ENCODE results near the gene DAGLB.
"Not testable (repeated sequence)": the region's sequence is repeated elsewhere in the genome, so short reads cannot be mapped to it uniquely, and the experiment has no call there.

Gene DAGLB

DNA sequence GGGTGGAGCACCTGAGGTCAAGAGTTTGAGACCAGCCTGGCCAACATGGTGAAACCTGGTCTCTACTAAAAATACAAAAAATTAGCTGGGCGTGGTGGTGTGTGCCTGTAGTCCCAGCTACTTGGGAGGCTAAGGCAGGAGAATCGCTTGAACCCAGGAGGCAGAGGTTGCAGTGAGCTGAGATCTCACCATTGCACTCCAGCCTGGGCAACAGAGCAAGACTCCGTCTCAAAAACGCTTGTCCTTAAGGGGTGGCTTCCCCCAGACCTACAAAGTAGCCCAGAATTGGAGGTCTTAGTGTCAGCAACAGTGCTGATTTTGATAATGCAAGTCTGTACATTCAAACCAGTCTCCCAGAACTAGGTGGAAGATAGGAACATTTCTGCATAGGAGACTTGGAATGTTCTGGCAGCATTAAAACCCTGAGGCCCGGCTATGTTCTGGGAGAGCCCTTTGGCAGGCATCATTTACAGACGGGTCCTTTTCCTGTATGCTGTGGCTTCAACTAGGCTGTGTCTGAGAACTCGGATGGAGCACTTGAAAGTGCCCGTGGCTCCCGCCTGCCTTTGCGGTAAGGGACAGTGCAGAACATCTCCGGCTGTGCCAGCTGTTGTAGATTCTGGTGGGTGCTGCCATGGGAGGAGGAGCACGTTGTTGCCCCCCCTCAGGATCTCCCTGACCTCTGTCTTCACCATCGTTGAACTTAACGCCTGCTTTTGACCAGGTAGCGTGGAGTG is 49.8 kb downstream of the DAGLB start:
- DNase-seq (ENCODE audit: low spot score), result not testable (repeated sequence)

DNA sequence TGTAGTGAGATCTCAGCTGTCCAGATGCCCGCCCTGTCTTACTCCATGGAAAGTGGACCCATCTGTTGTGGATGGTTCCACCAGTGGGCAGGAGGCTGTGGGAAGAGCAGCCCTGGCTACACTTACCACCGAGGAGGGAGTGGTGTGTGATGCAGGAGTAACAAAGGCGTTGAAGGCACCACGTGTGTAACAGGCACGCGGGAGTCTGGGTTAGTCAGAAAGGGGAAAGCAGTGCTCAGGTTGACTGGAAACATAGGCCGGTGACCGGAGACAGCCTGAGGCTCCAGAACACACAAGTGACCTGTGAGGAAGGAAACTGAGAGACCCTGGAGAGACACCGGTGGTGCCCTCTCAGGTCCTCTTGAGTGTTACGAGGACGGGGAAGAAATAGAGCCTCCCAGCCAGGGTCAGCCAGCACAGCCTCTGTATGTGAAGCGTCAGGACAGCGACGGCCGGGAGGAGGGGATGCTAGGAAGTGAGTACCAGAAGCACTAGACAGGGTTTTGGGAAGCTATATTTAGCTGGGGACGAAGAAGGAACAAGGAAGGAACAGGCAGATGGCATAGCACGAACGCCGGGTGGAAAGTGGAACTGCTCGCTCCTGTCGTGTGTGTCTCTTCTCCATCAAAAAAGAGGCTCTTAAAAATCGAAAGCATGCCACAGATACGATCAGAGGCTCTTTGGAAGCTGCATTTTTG is 51.7 kb downstream of the DAGLB start:
- DNase-seq (ENCODE audit: low spot score), result no peak

DNA sequence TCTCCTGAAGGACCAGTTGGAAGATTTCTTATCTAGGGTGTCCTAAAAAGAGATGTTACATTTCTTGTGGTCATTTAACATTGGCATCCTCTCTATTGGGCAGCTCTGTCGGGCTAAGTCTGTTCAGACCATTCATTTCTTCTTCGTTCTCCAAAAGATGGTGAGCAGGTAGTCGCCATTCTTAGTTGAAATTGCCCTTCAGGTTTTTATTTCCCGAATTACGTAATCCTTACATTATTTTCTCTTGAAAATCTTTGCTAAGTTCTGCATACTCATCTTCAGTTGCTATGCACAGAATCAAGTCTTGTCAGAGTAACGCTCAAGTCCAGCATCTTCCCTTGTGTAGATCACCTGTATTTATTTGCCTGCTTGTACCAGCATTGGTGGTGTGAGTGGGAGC is 53.6 kb downstream of the DAGLB start:
- no peak for DNase-seq (ENCODE audit: low spot score)

DNA sequence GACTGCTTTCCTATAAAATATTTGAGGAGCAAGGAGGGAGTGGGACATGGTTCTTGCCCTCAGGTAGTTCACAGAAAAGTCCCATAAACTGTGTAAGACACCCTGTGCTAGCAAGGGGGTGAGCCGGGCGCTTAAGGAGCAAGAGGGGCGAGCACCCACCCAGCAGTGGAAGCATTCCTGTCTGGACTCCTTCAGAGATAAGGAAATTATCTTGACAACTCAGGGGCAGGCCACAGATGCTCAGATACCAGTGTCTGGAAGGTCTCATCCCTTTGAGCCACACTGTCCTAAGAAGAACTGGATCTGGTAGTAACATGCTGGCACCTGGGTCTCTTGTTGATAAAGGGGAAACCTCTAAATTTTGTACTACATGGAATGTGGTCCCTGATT is 54.1 kb downstream of the DAGLB start:
- no peak for DNase-seq (ENCODE audit: low spot score)

DNA sequence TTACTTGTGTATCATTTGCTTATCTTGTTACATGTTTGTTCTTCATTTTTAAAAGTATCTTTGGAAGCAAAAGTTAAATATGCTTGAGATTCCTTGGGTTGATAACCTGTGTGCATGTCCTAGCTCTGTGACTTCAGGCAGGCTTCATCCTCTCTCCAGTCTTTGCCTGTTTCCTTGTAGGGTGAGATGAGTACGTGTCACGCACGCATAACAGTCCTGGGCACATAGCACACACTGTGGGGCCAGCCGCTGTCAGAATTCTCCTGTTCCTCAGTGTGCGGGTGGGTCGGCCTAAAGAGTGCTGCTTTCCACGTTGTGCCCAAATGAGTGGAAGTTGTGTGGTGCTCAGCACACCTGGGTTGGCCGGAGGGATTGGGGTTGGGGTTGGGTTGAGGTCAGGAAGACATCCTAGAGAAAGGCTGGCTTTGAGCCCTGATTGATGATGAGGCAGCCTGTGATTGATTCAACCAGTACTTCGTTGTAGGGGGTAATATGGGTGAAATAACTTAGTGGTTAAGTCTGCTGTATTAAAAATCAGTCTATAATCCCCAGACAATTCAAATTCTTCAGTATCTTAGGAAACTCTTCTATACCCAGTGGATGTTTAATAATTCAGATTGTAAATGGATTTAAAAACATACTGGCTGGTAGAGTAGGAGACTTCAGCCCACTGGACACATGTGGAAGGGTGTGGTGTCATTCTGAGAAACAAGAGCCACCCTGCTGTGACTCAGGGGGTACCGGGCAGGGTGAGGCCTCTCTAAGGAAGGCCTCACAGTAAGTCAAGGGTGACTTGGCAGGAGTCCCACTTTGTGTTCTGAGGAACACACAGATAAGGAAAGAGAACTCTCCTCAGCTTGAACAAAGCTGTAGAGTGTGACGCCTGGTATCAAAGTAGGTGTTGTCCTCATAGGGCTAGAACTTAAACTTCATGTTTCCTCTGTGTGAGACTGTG is 54.8 kb downstream of the DAGLB start:
- peak; percentile 64 for DNase-seq (ENCODE audit: low spot score)

DNA sequence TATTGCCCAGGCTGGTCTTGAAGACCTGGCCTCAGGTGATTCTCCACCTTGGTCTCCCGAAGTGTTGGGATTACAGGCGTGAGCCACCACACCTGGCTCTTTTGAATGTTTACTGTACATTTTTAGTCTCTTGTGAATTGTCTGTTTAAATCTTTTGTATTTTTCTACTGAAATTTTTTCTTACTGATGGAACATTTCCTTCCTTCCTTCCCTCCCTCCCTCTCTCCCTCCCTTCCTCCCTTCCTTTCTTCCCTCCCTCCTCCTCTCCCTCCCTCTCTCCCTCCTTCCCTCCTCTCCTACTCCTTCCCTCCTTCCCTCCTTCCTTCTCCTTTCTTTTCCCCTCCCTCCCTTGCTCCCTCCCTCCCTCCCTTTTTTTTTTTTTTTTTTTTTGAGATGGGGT is 58.0 kb downstream of the DAGLB start:
- no peak for DNase-seq (ENCODE audit: low spot score)

DNA sequence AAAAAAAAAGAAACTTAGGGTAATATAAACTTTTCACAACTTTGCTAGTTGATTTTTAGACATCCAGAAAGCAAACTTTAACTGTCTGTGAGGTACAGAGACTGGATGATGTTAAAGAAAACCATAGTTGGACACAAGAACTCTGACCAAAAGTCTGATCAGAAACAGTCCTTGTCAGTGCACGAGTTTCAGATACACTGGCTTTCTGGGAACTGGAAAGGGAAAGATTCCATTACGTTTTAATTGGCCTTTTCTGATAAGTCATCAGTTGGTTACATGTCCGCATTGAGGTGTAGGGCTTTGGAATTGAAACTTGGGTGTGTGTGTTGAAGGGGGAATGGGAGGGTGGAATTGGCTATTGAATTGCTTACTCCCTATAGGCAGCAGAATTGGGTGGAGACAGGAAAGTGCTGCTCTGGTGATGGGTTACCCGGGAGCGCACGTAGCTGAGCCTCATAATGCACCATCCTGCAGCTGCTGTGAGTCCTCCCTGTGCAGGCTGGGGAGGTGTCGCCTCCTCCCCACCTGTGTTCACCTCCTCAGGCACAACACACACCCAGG is 59.9 kb downstream of the DAGLB start:
- DNase-seq (ENCODE audit: low spot score), result no peak

DNA sequence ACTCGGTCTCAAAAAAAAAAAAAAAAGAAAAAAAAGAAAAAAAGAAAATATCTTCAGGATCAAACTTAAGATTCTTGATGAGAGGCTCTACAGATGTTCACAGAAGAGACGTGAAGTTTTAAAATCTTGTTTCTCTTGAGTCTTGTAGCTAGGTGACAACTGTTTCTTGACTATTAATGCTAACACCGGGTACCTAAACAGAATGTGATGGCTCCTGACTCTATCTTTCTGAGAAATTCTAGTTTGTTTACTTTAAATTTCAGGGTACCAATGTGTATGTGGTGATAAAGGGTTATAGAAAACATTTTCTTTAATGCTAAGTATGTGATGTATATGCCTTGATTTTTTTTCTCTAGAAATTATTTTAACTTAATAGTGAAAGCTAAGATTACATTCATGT is 61.0 kb downstream of the DAGLB start:
- DNase-seq (ENCODE audit: low spot score), result no peak

DNA sequence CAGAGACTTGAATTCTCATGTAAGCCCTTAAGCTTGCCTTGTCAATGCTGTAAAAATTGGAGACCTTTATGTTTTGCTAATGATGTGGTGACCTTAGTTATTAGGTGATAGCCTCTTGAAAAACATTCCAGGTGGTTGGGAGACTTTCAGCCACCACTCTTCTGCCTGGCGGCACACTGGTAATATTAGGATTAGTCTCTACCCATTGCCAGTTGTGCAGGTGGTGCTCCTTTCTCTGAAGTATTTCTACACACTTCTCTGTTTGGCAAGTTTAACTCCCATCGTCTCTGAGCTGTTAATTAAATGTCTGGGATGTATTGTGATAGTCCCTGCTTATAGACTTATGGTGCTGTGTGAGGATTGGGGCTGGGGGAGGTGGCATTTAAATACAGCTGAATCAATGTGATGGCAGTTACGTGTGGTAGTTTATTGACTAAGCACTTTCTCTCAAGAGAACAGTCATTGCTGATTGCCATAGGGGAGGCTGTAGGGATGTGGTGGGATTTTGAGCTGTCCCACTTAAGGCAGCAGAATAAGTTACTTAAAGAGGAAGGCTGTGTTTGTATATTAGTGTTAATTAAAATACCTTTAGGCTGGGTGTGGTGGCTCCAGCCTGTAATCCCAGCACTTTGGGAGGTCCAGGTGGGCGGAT is 61.7 kb downstream of the DAGLB start:
- no peak for DNase-seq (ENCODE audit: low spot score)

DNA sequence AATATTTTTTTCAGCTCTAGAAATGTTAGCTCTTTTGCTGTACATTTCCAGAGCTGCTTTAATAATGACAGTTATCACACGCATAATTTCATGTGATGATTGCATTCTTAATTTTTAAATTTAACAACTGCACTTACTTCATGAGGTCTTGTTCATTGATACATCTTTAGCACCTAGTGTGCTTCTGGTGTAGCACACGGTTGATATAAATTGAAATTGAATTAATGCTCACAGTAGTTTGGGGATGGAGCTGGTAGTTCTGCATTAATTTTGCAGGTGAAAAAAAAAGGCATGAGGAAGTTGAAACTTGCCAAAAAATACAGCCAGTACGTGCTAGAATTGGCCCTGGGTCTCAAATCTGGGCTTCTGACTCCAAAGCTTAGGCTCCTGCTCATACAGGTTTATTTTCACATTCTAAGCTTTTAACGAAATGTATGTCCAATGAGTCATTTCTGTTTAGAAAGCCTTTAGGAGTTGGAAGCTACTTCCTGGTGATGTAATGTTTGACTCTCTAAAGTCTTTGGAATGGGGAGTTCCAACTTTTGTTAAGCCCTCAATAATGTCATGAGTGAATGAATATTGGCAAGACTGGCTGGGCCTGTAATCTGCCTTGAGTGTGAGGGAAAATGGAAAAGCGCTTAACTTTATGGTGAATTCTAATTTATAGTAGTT is 62.5 kb downstream of the DAGLB start:
- peak; percentile 76 for DNase-seq (ENCODE audit: low spot score)

DNA sequence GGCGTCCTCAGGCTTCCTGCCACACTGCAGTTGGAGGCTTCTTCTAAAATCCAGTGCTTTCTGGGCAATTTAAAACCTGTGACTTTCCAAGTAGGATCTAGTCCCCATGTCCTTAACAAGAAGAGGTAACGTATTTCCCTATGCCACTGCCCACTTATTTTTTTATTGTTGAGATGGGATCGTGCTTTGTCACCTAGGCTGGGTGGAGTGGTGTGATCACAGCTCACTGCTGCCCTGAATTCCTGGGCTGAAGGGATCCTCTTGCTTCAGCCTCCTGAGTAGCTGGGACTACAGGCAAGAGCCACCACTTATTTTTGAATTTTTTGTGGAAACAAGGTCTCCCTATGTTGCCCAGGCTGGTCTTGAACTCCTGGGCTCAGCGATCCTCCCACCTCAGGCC is 63.4 kb downstream of the DAGLB start:
- no peak for DNase-seq (ENCODE audit: low spot score)

DNA sequence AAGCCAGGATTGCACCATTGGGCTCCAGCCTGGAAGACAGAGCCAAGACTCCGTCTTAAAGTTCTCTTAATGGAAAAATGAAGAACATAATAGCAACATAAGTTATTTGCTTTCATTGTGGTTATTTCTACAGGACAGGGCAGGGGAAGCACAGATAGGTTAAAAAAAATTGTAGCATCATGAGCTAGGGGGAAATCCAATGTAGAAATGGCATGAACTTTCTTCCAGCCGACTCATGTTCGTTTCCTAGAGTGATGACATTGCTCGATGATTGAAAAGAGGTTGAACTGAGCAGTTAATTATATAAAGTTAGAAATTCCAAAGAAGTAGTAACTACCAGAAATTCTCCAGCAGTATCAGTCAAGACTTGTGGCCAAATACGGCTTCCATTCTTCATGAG is 64.9 kb downstream of the DAGLB start:
- DNase-seq (ENCODE audit: low spot score), result no peak

DNA sequence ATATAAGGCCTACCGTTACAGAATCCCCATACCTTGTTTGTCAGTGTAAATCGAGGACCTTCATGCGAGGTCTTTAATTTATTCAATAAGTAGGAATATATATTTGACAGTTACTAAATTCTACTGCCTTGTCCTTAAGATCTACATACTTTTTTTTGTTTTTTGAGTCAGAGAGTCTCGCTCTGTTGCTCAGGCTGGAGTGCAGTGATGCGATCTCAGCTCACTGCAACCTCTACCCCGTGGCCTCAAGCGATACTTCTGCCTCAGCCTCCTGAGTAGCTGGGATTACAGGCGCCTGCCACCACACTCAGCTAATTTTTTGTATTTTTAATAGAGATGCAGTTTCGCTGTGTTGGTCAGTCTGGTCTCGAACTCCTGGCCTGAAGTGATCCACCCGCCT is 65.9 kb downstream of the DAGLB start:
- DNase-seq (ENCODE audit: low spot score), result not testable (repeated sequence)

DNA sequence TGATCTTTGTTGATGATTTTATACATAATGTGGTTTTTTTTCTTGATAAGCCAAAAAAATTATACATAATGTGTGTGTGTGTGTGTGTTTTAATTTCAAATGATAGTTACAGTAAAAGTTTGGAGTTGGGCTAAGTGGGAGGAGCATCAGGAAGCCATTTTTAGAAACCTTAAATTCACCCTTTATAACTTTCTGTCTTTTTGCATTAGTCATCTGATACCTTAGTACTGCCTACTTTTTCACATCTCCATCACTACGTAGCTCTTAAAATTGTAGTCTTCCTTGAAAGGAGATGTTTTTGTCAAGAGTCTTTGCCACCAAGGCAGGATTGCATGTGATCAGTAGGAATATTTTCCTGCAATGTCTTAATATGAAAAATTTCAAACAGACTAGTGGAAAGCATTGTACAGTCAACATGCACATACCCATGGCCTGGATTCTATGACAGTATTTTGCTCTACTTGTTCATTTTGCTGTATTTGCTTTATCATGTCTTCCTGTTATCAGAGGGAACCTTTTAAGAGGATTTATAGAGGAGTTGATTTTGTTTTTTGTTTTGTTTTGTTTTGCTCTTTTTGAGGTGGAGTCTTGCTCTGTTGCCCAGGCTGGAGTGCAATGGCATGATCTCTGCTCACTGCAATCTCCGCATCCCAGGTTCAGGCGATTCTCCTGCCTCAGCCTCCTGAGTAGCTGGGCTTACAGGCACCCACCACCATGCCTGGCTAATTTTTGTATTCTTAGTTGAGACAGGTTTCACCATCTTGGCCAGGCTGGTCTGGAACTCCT is 67.3 kb downstream of the DAGLB start:
- DNase-seq (ENCODE audit: low spot score), result no peak

DNA sequence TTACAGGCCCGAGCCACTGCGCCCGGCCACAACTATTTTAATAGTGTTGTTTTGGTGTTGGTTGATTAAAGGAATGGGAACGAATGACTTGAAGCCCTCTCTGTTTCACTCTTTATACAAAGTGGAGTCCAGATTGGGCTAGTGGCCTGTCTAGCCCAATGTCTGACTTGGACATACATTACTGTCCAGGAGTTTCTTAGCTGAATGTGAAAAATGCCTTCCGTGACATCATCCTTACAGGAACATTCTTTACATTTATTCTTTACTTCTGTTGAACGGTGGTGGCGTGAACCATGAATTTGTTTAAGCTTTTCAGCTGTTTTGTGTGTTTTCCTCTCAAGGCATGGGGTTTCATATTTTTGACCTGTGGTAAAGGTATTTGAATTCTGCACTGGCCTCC is 67.9 kb downstream of the DAGLB start:
- no peak for DNase-seq (ENCODE audit: low spot score)

DNA sequence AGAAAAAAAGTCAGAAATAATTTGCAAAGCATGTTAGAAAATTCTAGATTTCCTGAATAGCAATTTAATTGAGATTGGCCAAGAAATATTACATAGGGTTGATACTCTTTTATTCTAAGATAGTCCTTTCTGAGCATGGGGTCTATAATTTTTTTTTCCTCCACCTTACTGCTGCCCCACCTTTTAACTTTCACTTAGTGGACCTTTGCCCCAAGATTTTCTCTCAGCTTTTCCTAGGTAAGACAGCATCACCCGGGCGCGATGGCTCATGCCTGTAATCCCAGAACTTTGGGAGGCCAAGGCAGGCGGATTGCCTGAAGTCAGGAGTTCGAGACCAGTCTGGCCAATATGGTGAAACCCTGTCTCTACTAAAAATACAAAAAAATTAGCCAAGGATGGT is 69.2 kb downstream of the DAGLB start:
- not testable (repeated sequence) for DNase-seq (ENCODE audit: low spot score)

DNA sequence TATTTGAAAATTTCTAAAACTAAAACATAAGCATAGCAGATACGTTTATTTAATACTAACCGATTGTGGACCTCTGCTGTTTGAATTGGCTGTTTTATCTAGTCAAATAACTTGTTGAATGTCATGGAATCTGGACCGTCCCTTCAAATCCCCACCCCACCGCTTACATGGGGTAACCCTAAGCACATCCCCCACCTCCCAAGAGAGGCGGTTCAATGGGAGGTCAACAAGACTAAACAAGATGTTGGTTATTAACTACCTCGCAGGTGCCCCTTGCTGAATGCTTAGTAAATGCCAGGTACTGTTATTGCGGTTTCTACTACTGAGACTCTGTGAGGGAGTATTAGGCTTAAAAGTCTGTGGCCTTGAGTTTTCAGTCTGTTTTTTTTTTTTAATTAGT is 70.9 kb downstream of the DAGLB start:
- DNase-seq (ENCODE audit: low spot score), result no peak

DNA sequence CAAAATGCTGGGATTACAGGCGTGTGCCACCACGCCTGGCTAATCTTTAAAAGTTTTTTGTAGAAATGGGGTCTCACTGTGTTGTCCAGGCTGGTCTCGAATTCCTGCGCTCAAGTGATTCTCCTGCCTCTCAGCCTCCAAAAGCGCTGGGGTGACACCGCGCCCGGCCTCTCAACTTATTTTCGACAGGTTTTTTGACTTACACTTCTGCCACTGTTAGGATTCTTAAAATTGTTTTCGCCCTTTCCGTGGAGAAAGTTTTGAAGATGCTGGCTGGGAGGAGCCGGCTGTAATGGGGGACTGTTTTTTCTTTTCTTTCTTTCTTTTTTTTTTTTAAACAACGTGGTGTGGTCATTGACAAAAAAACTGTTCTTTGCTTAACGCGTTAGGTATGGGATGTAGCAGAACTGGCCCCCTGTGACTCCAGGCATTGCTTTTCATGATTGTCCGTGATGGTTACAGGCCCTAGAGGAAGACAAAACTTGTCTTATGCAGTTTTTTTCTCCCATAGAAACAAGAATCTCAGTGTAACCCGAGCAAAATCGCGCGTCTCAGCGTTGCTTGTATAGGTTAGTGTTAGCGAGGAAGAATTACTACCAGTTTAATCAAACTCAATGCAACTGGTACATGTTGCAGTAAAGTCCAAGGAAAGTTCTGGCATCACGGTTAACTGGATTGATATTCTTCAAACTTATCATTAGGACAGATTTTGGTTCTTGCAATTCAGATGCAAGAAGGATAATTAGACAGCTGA is 72.2 kb downstream of the DAGLB start:
- DNase-seq (ENCODE audit: low spot score), result no peak

DNA sequence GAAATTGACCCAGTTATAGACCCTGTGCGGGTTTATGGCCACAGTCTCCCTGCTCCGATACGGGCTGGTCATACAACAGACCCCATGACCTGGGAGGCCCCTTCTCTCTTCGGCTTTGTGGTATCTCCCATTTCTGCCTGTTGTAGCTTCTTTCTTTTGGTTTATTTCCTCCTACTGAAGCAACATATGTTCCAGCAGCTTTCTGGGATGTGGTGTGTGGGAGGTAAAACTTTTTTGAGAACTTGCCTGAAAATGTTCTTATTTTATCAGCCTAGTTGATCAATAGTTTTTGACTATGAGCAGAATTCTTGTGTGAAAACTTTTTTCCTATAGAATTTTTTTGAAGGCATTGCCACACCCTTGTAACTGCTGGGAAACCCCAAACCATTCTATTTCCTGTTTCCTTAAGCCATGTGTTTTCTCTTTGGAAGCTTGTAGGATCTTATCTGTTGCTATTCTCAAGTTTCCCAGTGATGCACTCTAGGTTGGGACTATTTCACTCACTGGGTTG is 80.0 kb downstream of the DAGLB start:
- DNase-seq (ENCODE audit: low spot score), result peak; percentile 25

DNA sequence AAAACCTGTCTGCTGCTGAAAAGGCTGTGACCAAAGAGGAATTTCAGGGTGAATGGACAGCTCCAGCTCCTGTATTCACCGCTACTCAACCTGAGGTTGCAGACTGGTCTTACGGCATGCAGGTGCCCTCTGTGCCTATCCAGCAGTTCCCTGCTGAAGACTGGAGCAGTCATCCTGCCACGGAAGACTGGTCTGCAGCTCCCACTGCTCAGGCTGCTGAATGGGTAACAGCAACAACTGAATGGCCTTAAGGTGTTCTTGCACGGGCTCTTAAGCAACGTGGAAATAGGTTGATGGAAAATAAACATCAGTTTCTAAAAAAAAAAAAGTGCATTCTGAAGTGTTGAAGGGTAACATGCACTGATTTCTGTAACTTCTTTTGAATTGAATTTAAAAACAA is 82.3 kb downstream of the DAGLB start:
- no peak for DNase-seq (ENCODE audit: low spot score)

All from hepatic stellate cell (primary cell).